ENCODE data around the gene COBL. TPM values are rescaled to one million over a fixed set of nuclear protein-coding genes. Genes with fewer than 3 reads are reported as not detected.

The COBL gene
- total RNA-seq, 2 donors from 2014 or later, result 36.5 to 46.6 TPM

DNA sequence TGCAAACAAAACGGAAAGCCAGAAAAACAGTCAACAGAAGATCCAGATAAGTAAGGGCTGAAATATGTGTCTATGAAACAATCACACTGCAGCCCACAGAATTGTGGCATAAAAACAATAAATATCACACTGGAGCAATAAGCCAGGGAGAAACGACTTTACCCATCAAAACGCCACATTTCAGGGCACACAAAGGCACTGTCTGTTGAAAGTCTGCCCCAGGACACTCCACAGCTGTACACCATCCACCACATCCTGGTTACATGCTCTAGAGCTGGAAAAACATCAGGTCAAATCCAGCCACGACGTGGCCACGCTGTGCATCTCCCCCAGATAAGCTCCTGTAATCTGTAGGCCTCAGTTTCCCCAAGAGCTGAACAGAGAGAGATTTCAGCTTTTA lies 88.7 kb downstream of the COBL start:
- Histone ChIP-seq H3K27ac (peak overlapping the region; percentile 52), H3K27me3 (replicated peaks; ENCODE audit: insufficient read depth) (no peaks in the 10 kb centered on the region), H3K4me1 (replicated peaks) (peaks cover 3% of the 10 kb centered on the region), H3K36me3 (no peaks in the 10 kb centered on the region), H3K9me3 (no peaks in the 10 kb centered on the region), H3K4me3 (no peak overlapping the region)
- no peak for DNase-seq (ENCODE audit: low spot score)
- 65% methylated on average over 6 of the region's 6 CpGs for WGBS
- intact Hi-C loops (cut with DNase I), result no loop called here
- TF ChIP-seq POLR2AphosphoS5 (IDR thresholded peaks at IDR 0.05) (no peak), POLR2A (IDR thresholded peaks at IDR 0.05) (no peak)
- TF ChIP-seq, protein P1, sequence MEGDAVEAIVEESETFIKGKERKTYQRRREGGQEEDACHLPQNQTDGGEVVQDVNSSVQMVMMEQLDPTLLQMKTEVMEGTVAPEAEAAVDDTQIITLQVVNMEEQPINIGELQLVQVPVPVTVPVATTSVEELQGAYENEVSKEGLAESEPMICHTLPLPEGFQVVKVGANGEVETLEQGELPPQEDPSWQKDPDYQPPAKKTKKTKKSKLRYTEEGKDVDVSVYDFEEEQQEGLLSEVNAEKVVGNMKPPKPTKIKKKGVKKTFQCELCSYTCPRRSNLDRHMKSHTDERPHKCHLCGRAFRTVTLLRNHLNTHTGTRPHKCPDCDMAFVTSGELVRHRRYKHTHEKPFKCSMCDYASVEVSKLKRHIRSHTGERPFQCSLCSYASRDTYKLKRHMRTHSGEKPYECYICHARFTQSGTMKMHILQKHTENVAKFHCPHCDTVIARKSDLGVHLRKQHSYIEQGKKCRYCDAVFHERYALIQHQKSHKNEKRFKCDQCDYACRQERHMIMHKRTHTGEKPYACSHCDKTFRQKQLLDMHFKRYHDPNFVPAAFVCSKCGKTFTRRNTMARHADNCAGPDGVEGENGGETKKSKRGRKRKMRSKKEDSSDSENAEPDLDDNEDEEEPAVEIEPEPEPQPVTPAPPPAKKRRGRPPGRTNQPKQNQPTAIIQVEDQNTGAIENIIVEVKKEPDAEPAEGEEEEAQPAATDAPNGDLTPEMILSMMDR (IDR thresholded peaks at IDR 0.05), result no peak

DNA sequence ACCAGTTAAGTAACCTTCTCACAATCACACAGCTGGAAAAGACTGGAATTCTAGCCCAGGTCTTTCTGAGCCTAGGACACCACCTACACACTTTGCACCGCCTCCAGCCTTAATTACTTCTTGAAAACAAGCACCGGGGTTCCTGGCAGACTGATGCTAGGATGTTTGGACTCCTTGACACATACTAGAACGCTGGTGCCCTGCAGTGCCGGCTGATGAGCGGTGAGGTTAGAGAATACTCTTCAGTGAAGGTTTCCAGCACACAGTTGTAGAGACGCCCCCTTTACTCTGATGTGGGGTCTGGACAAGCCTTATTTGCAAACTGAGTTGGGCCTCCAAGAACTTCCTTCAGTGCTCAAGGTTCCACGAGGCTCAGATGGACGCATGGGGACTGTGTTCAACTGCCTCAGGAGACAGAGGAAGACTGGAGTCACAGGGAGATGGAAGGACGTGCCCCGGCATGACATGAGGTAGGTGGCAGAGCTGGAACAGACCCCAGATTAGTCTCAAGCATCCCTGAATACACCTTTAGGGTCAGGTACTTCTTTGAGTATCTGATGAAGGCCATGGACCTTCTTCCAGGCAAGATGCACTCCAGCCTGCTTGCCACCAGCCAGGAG lies 89.6 kb downstream of the COBL start:
- TF ChIP-seq, protein P1 (IDR thresholded peaks at IDR 0.05), result no peak
- TF ChIP-seq POLR2A (IDR thresholded peaks at IDR 0.05) (no peak), POLR2AphosphoS5 (IDR thresholded peaks at IDR 0.05) (no peak)
- H3K27ac ChIP-seq, result no peak overlapping the region
- 86% methylated on average over 10 of the region's 10 CpGs for WGBS
- no peaks in the 10 kb centered on the region for H3K9me3 ChIP-seq
- H3K4me1 ChIP-seq (replicated peaks), result peaks cover 3% of the 10 kb centered on the region
- no peaks in the 10 kb centered on the region for H3K27me3 ChIP-seq (replicated peaks; ENCODE audit: insufficient read depth)
- DNase-seq (ENCODE audit: low spot score), result no peak
- intact Hi-C loops (cut with DNase I), result no loop called here
- no peaks in the 10 kb centered on the region for H3K36me3 ChIP-seq
- H3K4me3 ChIP-seq, result no peak overlapping the region

GRCh38 chr7:51226063-51226755 lies 90.4 kb downstream of the COBL start:
- no peak for DNase-seq (ENCODE audit: low spot score)
- H3K36me3 ChIP-seq, result no peaks in the 10 kb centered on the region
- H3K4me3 ChIP-seq, result no peak overlapping the region
- no peaks in the 10 kb centered on the region for H3K27me3 ChIP-seq (replicated peaks; ENCODE audit: insufficient read depth)
- WGBS, result 74% methylated on average over 8 of the region's 8 CpGs
- H3K27ac ChIP-seq, result peak overlapping the region in 1 of 2 donors; percentile 14
- H3K9me3 ChIP-seq, result no peaks in the 10 kb centered on the region
- H3K4me1 ChIP-seq (replicated peaks), result peaks cover 3% of the 10 kb centered on the region
- TF ChIP-seq, protein P1 (IDR thresholded peaks at IDR 0.05), result no peak
- TF ChIP-seq POLR2AphosphoS5 (IDR thresholded peaks at IDR 0.05) (no peak), POLR2A (IDR thresholded peaks at IDR 0.05) (no peak)
- intact Hi-C loops (cut with DNase I), result no loop called here

DNA sequence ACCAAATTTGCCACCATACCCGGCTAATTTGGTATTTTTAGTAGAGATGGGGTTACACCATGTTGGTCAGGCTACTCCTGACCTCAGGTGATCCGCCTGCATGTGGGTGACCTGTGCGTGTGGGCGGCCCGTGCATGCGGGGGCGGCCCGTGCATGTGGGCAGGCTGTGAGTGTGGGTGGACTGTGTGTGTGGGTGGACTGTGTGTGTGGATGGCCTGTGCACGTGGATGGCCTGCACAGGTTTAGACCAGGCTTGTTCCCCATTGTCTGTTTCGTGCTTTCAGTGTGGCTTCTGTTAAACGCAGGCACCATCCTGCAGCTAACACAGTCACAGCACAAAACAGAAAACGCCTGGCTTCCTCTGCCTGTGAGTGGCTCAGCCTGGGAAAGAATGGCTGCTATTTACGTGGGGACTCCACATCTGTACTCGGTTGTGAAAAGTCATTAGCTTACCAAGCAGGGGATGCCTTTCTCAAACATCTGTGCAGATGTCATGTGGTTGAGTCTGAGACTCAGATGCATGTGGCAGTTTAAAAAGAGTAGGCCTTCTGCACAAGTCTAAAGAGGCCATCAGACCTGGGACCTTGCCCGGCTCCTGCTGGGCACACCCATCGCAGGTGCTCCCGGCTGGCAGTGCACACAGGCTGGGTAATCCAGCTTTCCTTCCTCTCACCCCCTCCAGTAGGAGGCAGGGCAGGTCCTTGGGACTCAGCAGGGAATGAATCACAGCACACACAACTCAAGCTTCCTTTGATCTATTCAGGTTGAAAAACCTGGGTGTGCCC lies 91.6 kb downstream of the COBL start:
- no peak for TF ChIP-seq POLR2A (IDR thresholded peaks at IDR 0.05)
- TF ChIP-seq, protein P1 (IDR thresholded peaks at IDR 0.05), result peak in 3 of 4 experiments; percentile 41 to 56 (median 51)
- peak; percentile 50 for DNase-seq (ENCODE audit: low spot score)
- H3K9me3 ChIP-seq, result no peaks in the 10 kb centered on the region
- H3K4me1 ChIP-seq (replicated peaks), result peaks cover 3% of the 10 kb centered on the region
- WGBS, result 78% methylated on average over 17 of the region's 17 CpGs
- no peak overlapping the region for H3K4me3 ChIP-seq
- H3K27me3 ChIP-seq (replicated peaks; ENCODE audit: insufficient read depth), result no peaks in the 10 kb centered on the region
- H3K27ac ChIP-seq, result peak overlapping the region in 1 of 2 donors; percentile 14
- intact Hi-C loops (cut with DNase I), result no loop called here
- H3K36me3 ChIP-seq, result no peaks in the 10 kb centered on the region

All from prostate gland (tissue), 2 donors.